PC-9 (cell line): ENCODE results near the gene SLX4IP.
"Not testable (repeated sequence)": the region's sequence is repeated elsewhere in the genome, so short reads cannot be mapped to it uniquely, and the experiment has no call there.

Experiments
- EZH2 ChIP-seq: fragments of 200-600 bp; sonication (generic); IDR thresholded peaks from 2 replicates; pipeline ENCODE4 v1.8.0; 2017; ENCODE audit warnings: antibody characterized with exemption, low read depth
- TF ChIP-seq, protein P1 (sequence below): fragments of 200-600 bp; sonication (generic); conservative IDR thresholded peaks from 2 replicates; pipeline ENCODE4 v1.6.1; 2017; ENCODE audit warnings: mixed run types, antibody characterized with exemption, mild to moderate bottlenecking, moderate library complexity

DNA sequence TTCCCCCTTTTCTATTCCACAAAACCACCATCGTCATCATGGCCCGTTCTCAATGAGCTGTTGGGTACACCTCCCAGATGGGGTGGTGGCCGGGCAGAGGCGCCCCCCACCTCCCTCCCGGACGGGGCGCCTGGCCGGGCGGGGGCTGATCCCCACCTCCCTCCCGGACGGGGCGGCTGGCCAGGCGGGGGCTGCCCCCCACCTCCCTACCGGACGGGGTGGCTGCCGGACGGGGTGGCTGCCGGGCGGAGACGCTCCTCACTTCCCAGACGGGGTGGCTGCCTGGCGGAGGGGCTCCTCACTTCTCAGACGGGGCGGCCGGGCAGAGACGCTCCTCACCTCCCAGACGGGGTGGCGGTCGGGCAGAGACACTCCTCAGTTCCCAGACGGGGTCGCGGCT lies 40.4 kb upstream of the SLX4IP start:
- TF ChIP-seq, protein P1, sequence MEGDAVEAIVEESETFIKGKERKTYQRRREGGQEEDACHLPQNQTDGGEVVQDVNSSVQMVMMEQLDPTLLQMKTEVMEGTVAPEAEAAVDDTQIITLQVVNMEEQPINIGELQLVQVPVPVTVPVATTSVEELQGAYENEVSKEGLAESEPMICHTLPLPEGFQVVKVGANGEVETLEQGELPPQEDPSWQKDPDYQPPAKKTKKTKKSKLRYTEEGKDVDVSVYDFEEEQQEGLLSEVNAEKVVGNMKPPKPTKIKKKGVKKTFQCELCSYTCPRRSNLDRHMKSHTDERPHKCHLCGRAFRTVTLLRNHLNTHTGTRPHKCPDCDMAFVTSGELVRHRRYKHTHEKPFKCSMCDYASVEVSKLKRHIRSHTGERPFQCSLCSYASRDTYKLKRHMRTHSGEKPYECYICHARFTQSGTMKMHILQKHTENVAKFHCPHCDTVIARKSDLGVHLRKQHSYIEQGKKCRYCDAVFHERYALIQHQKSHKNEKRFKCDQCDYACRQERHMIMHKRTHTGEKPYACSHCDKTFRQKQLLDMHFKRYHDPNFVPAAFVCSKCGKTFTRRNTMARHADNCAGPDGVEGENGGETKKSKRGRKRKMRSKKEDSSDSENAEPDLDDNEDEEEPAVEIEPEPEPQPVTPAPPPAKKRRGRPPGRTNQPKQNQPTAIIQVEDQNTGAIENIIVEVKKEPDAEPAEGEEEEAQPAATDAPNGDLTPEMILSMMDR, result not testable (repeated sequence)
- not testable (repeated sequence) for TF ChIP-seq EZH2
